ENCODE data around the gene CST7. TPM values are rescaled to one million over a fixed set of nuclear protein-coding genes. Genes with fewer than 3 reads are reported as not detected.

The CST7 gene
- total and polyA plus RNA-seq, 2 experiments from 2014 or later: not detected

DNA sequence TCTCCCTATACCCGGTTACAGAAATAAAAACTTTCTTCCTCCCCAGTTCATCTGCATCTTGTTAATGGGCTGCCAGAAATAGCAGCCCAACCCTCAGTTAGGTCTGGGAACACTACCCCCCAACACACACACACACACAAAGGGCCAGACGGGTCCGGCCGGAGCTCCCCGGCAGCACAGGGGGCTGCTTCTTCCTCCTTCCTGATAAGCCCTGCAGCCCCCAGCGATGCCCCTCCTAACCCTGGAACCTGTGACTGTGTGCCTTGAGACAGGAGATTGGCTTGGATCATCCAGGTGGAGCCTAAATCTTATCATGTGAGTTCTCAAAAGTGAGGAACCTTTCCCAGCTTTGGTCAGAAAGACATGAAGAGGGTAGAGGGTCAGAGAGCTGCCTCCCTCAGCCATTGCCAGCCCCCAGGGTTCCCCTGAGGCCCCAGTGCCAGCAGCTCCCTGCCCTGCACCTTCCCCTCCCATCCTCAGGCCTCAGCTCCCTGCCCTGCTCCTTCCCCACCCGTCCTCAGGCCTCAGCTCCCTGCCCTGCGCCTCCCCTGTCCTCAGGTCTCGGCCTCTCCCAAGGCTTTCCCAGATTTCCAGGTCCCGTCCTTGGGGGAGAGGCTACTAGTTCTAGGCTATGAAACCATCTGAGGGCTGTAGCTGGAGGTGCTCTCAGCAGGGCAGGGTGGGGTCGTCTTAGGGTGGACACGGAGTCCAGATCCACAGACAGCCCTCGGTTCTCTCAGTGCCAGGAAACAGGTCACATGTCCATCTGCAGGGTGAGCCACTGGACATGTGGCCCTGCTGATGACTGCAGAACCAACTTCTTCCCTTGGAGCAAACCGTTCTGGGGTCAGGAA lies 34.5 kb upstream of the CST7 start (continued):
- TF ChIP-seq, protein P1, sequence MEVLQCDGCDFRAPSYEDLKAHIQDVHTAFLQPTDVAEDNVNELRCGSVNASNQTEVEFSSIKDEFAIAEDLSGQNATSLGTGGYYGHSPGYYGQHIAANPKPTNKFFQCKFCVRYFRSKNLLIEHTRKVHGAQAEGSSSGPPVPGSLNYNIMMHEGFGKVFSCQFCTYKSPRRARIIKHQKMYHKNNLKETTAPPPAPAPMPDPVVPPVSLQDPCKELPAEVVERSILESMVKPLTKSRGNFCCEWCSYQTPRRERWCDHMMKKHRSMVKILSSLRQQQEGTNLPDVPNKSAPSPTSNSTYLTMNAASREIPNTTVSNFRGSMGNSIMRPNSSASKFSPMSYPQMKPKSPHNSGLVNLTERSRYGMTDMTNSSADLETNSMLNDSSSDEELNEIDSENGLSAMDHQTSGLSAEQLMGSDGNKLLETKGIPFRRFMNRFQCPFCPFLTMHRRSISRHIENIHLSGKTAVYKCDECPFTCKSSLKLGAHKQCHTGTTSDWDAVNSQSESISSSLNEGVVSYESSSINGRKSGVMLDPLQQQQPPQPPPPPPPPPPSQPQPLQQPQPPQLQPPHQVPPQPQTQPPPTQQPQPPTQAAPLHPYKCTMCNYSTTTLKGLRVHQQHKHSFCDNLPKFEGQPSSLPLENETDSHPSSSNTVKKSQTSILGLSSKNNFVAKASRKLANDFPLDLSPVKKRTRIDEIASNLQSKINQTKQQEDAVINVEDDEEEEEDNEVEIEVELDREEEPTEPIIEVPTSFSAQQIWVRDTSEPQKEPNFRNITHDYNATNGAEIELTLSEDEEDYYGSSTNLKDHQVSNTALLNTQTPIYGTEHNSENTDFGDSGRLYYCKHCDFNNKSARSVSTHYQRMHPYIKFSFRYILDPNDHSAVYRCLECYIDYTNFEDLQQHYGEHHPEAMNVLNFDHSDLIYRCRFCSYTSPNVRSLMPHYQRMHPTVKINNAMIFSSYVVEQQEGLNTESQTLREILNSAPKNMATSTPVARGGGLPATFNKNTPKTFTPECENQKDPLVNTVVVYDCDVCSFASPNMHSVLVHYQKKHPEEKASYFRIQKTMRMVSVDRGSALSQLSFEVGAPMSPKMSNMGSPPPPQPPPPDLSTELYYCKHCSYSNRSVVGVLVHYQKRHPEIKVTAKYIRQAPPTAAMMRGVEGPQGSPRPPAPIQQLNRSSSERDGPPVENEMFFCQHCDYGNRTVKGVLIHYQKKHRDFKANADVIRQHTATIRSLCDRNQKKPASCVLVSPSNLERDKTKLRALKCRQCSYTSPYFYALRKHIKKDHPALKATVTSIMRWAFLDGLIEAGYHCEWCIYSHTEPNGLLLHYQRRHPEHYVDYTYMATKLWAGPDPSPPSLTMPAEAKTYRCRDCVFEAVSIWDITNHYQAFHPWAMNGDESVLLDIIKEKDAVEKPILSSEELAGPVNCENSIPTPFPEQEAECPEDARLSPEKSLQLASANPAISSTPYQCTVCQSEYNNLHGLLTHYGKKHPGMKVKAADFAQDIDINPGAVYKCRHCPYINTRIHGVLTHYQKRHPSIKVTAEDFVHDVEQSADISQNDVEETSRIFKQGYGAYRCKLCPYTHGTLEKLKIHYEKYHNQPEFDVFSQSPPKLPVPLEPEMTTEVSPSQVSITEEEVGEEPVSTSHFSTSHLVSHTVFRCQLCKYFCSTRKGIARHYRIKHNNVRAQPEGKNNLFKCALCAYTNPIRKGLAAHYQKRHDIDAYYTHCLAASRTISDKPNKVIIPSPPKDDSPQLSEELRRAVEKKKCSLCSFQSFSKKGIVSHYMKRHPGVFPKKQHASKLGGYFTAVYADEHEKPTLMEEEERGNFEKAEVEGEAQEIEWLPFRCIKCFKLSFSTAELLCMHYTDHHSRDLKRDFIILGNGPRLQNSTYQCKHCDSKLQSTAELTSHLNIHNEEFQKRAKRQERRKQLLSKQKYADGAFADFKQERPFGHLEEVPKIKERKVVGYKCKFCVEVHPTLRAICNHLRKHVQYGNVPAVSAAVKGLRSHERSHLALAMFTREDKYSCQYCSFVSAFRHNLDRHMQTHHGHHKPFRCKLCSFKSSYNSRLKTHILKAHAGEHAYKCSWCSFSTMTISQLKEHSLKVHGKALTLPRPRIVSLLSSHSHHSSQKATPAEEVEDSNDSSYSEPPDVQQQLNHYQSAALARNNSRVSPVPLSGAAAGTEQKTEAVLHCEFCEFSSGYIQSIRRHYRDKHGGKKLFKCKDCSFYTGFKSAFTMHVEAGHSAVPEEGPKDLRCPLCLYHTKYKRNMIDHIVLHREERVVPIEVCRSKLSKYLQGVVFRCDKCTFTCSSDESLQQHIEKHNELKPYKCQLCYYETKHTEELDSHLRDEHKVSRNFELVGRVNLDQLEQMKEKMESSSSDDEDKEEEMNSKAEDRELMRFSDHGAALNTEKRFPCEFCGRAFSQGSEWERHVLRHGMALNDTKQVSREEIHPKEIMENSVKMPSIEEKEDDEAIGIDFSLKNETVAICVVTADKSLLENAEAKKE (CRISPR knock-in tag; IDR thresholded peaks at IDR 0.05): no peak
- TF ChIP-seq STAT1 (IDR thresholded peaks at IDR 0.05; ENCODE audit: unreplicated experiment) (no peak), NANOG (IDR thresholded peaks at IDR 0.05; ENCODE audit: borderline replicate concordance) (no peak), JUNB (IDR thresholded peaks at IDR 0.05; ENCODE audit: unreplicated experiment) (no peak), EZH2phosphoT487 (IDR thresholded peaks at IDR 0.05; ENCODE audit: unreplicated experiment) (no peak), POLR2AphosphoS5 (IDR thresholded peaks at IDR 0.05; ENCODE audit: low read depth) (no peak)
- TF ChIP-seq, protein P2, sequence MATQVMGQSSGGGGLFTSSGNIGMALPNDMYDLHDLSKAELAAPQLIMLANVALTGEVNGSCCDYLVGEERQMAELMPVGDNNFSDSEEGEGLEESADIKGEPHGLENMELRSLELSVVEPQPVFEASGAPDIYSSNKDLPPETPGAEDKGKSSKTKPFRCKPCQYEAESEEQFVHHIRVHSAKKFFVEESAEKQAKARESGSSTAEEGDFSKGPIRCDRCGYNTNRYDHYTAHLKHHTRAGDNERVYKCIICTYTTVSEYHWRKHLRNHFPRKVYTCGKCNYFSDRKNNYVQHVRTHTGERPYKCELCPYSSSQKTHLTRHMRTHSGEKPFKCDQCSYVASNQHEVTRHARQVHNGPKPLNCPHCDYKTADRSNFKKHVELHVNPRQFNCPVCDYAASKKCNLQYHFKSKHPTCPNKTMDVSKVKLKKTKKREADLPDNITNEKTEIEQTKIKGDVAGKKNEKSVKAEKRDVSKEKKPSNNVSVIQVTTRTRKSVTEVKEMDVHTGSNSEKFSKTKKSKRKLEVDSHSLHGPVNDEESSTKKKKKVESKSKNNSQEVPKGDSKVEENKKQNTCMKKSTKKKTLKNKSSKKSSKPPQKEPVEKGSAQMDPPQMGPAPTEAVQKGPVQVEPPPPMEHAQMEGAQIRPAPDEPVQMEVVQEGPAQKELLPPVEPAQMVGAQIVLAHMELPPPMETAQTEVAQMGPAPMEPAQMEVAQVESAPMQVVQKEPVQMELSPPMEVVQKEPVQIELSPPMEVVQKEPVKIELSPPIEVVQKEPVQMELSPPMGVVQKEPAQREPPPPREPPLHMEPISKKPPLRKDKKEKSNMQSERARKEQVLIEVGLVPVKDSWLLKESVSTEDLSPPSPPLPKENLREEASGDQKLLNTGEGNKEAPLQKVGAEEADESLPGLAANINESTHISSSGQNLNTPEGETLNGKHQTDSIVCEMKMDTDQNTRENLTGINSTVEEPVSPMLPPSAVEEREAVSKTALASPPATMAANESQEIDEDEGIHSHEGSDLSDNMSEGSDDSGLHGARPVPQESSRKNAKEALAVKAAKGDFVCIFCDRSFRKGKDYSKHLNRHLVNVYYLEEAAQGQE (IDR thresholded peaks at IDR 0.05; ENCODE audit: unreplicated experiment): no peak
- TF ChIP-seq, protein P3, sequence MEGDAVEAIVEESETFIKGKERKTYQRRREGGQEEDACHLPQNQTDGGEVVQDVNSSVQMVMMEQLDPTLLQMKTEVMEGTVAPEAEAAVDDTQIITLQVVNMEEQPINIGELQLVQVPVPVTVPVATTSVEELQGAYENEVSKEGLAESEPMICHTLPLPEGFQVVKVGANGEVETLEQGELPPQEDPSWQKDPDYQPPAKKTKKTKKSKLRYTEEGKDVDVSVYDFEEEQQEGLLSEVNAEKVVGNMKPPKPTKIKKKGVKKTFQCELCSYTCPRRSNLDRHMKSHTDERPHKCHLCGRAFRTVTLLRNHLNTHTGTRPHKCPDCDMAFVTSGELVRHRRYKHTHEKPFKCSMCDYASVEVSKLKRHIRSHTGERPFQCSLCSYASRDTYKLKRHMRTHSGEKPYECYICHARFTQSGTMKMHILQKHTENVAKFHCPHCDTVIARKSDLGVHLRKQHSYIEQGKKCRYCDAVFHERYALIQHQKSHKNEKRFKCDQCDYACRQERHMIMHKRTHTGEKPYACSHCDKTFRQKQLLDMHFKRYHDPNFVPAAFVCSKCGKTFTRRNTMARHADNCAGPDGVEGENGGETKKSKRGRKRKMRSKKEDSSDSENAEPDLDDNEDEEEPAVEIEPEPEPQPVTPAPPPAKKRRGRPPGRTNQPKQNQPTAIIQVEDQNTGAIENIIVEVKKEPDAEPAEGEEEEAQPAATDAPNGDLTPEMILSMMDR (conservative IDR thresholded peaks at IDR 0.05; ENCODE audit: low read depth in 2 of 2): no peak
